Caco-2 (cell line): ENCODE measurements around the gene ANO3. TPM values are rescaled to one million over a fixed set of nuclear protein-coding genes. Genes with fewer than 3 reads are reported as not detected.

ENCODE experiments used
- BruUV-seq: library from RNA; stranded (reverse); fragments of 400-500 nt; replicated peaks from 2 replicates; lab custom pipeline; 2021; lab: Mats Ljungman, UMichigan
- CTCF ChIA-PET: fragments of 300-600 bp; sonication (Branson Sonifier 250); formaldehyde crosslinking; loops from one replicate; lab custom pipeline; 2022; ENCODE audit warnings: antibody characterized with exemption; lab: Charles Lee
- POLR2A ChIA-PET: fragments of 300-600 bp; sonication (Branson Sonifier 250); formaldehyde crosslinking; loops from one replicate; lab custom pipeline; 2022; ENCODE audit warnings: antibody characterized with exemption; lab: Charles Lee
- DNase-seq, 2 experiments: peaks; one replicate each; pipeline versions ENCODE4 v3.0.0 to v3.0.0-alpha.2; 2020 to 2022
- H3K27me3 ChIP-seq: replicated peaks from 2 replicates; pipeline ENCODE4 v1.6.0; 2011; ENCODE audit warnings: low read length; ENCODE audit not compliant: control insufficient read depth, insufficient read depth
- H3K36me3 ChIP-seq: 2 replicates; pipeline ENCODE4 v1.5.1; 2011; ENCODE audit warnings: low read length; ENCODE audit not compliant: control insufficient read depth, insufficient read depth
- H3K4me1 ChIP-seq: fragments of 250-450 bp; sonication (Bioruptor Pico); 2 replicates; pipeline ENCODE4 v1.5.1; 2020; ENCODE audit warnings: mild to moderate bottlenecking
- H3K4me3 ChIP-seq: 2 replicates; pipeline ENCODE4 v1.5.1; 2011; ENCODE audit warnings: low read depth, mild to moderate bottlenecking, control low read depth, low read length
- H3K9me3 ChIP-seq: fragments of 250-450 bp; sonication (Bioruptor Pico); 2 replicates; pipeline ENCODE4 v1.5.1; 2020; ENCODE audit warnings: mild to moderate bottlenecking, moderate library complexity
- H3K27ac Mint-ChIP-seq: one replicate; pipeline ENCODE4 v1.8.0; 2022; ENCODE audit warnings: mixed read lengths; ENCODE audit not compliant: unreplicated experiment
- H3K27me3 Mint-ChIP-seq: one replicate; pipeline ENCODE4 v1.8.0; 2022; ENCODE audit warnings: mixed read lengths; ENCODE audit not compliant: insufficient read depth, unreplicated experiment
- H3K36me3 Mint-ChIP-seq: one replicate; pipeline ENCODE4 v1.8.0; 2022; ENCODE audit warnings: mild to moderate bottlenecking, mixed read lengths; ENCODE audit not compliant: insufficient read depth, unreplicated experiment
- H3K4me1 Mint-ChIP-seq: one replicate; pipeline ENCODE4 v1.8.0; 2022; ENCODE audit warnings: low read depth, mixed read lengths; ENCODE audit not compliant: unreplicated experiment
- H3K4me3 Mint-ChIP-seq: one replicate; pipeline ENCODE4 v1.8.0; 2022; ENCODE audit warnings: mild to moderate bottlenecking, moderate library complexity, mixed read lengths; ENCODE audit not compliant: unreplicated experiment
- H3K9me3 Mint-ChIP-seq: one replicate; pipeline ENCODE4 v1.8.0; 2022; ENCODE audit warnings: mixed read lengths; ENCODE audit not compliant: unreplicated experiment
- CTCF ChIP-seq, 2 experiments: fragments of 200-600 bp in 1 of 2; IDR thresholded peaks; 1 replicate in 1 of 2; 2 replicates in 1 of 2; pipeline versions ENCODE4 v1.5.1 to v1.8.0; 2011 to 2022; ENCODE audit warnings: antibody characterized with exemption in 1 of 2, control low read depth in 1 of 2, inconsistent platforms in 1 of 2, low read depth in 1 of 2, low read length in 1 of 2, mild to moderate bottlenecking in 1 of 2, moderate library complexity in 1 of 2; ENCODE audit not compliant: insufficient read depth in 1 of 2, severe bottlenecking in 1 of 2, unreplicated experiment in 1 of 2
- intact Hi-C: fragments of 100-400 bp; cut with micrococcal nuclease; formaldehyde crosslinking; loops from one replicate; pipeline ENCODE4 v1.10.0; 2022; ENCODE audit not compliant: unreplicated experiment
- total RNA-seq: library from RNA; stranded (reverse); gene quantifications from 2 replicates; pipeline ENCODE4 v1.2.3, GENCODE V29; 2022

The ANO3 gene
- total RNA-seq, 1 experiment from 2014 or later = not detected

- intact Hi-C loops = no loop called here
- peaks cover 9% of the 10 kb centered on the region for H3K4me1 Mint-ChIP-seq
- Histone ChIP-seq H3K9me3 (no peaks in the 10 kb centered on the region), H3K27me3 (no peaks in the 10 kb centered on the region), H3K36me3 (no peaks in the 10 kb centered on the region), H3K4me3 (no peak overlapping the region), H3K4me1 (peaks cover 18% of the 10 kb centered on the region)
- no peaks in the 10 kb centered on the region for H3K27me3 Mint-ChIP-seq
- H3K4me3 Mint-ChIP-seq = no peak overlapping the region
- no peaks in the 10 kb centered on the region for H3K9me3 Mint-ChIP-seq
- no peak for TF ChIP-seq CTCF (IDR thresholded peaks at IDR 0.05; ENCODE audit: insufficient read depth in 1 of 2, low read depth in 1 of 2, low read length in 1 of 2, severe bottlenecking in 1 of 2, unreplicated experiment in 1 of 2)
- BruUV-seq = no TSS peak
- DNase-seq = no peak
- ChIA-PET POLR2A (no interaction called here), CTCF (no interaction called here)
- H3K36me3 Mint-ChIP-seq = no peaks in the 10 kb centered on the region
- no peak overlapping the region for H3K27ac Mint-ChIP-seq
Observed at GRCh38 chr11:26569646-26570045, 237.7 kb downstream of the ANO3 start.

GRCh38 chr11:26571861-26572654 lies 240.1 kb downstream of the ANO3 start, which contains the start of gene MUC15:
MUC15 (minus strand) TSS chr11:26572263; CDS start chr11:26567094, 5,169 bp downstream.
- no peaks in the 10 kb centered on the region for H3K9me3 ChIP-seq
- H3K4me3 Mint-ChIP-seq = peak within 1 kb of the TSS; percentile 13
- H3K4me3 ChIP-seq = no peak within 1 kb of the TSS
- peaks cover 9% of the 10 kb centered on the region for H3K4me1 Mint-ChIP-seq
- no peaks in the 10 kb centered on the region for H3K27me3 ChIP-seq
- H3K9me3 Mint-ChIP-seq = no peaks in the 10 kb centered on the region
- intact Hi-C loops = no loop called here
- ChIA-PET CTCF (no interaction called here), POLR2A (no interaction called here)
- TF ChIP-seq CTCF (IDR thresholded peaks at IDR 0.05; ENCODE audit: insufficient read depth in 1 of 2, low read depth in 1 of 2, low read length in 1 of 2, severe bottlenecking in 1 of 2, unreplicated experiment in 1 of 2) = no peak
- H3K36me3 ChIP-seq = no peaks in the 10 kb centered on the region
- no peaks in the 10 kb centered on the region for H3K36me3 Mint-ChIP-seq
- no peak within 1 kb of the TSS for H3K27ac Mint-ChIP-seq
- no peaks in the 10 kb centered on the region for H3K27me3 Mint-ChIP-seq
- no TSS peak for BruUV-seq
- DNase-seq = no peak
- peaks cover 18% of the 10 kb centered on the region for H3K4me1 ChIP-seq

GRCh38 chr11:26572770-26573402 lies 241.0 kb downstream of the ANO3 start:
- H3K36me3 Mint-ChIP-seq = no peaks in the 10 kb centered on the region
- no peaks in the 10 kb centered on the region for H3K27me3 Mint-ChIP-seq
- H3K9me3 Mint-ChIP-seq = no peaks in the 10 kb centered on the region
- H3K27me3 ChIP-seq = no peaks in the 10 kb centered on the region
- intact Hi-C loops = no loop called here
- H3K4me1 ChIP-seq = peaks cover 18% of the 10 kb centered on the region
- H3K4me3 ChIP-seq = no peak overlapping the region
- DNase-seq = no peak
- no peaks in the 10 kb centered on the region for H3K36me3 ChIP-seq
- ChIA-PET POLR2A (no interaction called here), CTCF (no interaction called here)
- no TSS peak for BruUV-seq
- H3K27ac Mint-ChIP-seq = no peak overlapping the region
- peaks cover 9% of the 10 kb centered on the region for H3K4me1 Mint-ChIP-seq
- no peak for TF ChIP-seq CTCF (IDR thresholded peaks at IDR 0.05; ENCODE audit: insufficient read depth in 1 of 2, low read depth in 1 of 2, low read length in 1 of 2, severe bottlenecking in 1 of 2, unreplicated experiment in 1 of 2)
- no peak overlapping the region for H3K4me3 Mint-ChIP-seq
- no peaks in the 10 kb centered on the region for H3K9me3 ChIP-seq
